Effector memory CD8-positive, alpha-beta T cell (primary cell): ENCODE results near the gene SLC22A8.

ENCODE experiments used
- ATAC-seq: fragments of 150-1000 bp; cut with Tn5 transposase; replicated peaks from 2 replicates; pipeline ENCODE4 v1.10.0; 2021; ENCODE audit warnings: mild to moderate bottlenecking, moderate library complexity
- DNase-seq, 3 experiments: peaks; one replicate each; pipeline ENCODE4 v3.0.0; 2021
- H3K27ac Mint-ChIP-seq, 2 donors: one replicate each; pipeline ENCODE4 v1.8.0; 2022; ENCODE audit warnings: mild to moderate bottlenecking in 2 of 2, mixed read lengths in 2 of 2, moderate library complexity in 2 of 2
- H3K27me3 Mint-ChIP-seq, 2 donors: one replicate each; pipeline ENCODE4 v1.8.0; 2022; ENCODE audit warnings: mixed read lengths in 2 of 2
- H3K36me3 Mint-ChIP-seq: one replicate; pipeline ENCODE4 v1.8.0; 2022; ENCODE audit warnings: mild to moderate bottlenecking, moderate library complexity, mixed read lengths; ENCODE audit not compliant: insufficient read depth
- H3K4me1 Mint-ChIP-seq, 2 donors: one replicate each; pipeline ENCODE4 v1.8.0; 2022; ENCODE audit warnings: low read depth in 2 of 2, mixed read lengths in 2 of 2
- H3K4me3 Mint-ChIP-seq, 2 donors: one replicate each; pipeline ENCODE4 v1.8.0; 2022; ENCODE audit warnings: mild to moderate bottlenecking in 2 of 2, mixed read lengths in 2 of 2, moderate library complexity in 2 of 2
- H3K9me3 Mint-ChIP-seq, 2 donors: one replicate each; pipeline ENCODE4 v1.8.0; 2022; ENCODE audit warnings: mixed read lengths in 2 of 2

SLC22A8 gene

GRCh38 chr11:63012430-63012829, 3.2 kb downstream of the SLC22A8 start:
- Mint-ChIP-seq H3K4me3 (no peak overlapping the region), H3K27ac (no peak overlapping the region), H3K27me3 (peaks cover 21 to 78% of the 10 kb centered on the region in 2 donors), H3K9me3 (no peaks in the 10 kb centered on the region), H3K36me3 (no peaks in the 10 kb centered on the region), H3K4me1 (no peaks in the 10 kb centered on the region)
- DNase-seq, result no peak
- ATAC-seq, result no peak

GRCh38 chr11:63010934-63011439, 4.7 kb downstream of the SLC22A8 start:
- H3K4me3 Mint-ChIP-seq, result no peak overlapping the region
- DNase-seq, result no peak
- H3K9me3 Mint-ChIP-seq, result no peaks in the 10 kb centered on the region
- no peaks in the 10 kb centered on the region for H3K4me1 Mint-ChIP-seq
- H3K27ac Mint-ChIP-seq, result no peak overlapping the region
- H3K27me3 Mint-ChIP-seq, result peaks cover 17 to 67% of the 10 kb centered on the region in 2 donors
- no peaks in the 10 kb centered on the region for H3K36me3 Mint-ChIP-seq
- no peak for ATAC-seq

- Mint-ChIP-seq H3K36me3 (no peaks in the 10 kb centered on the region), H3K27ac (no peak overlapping the region), H3K4me3 (no peak overlapping the region), H3K9me3 (no peaks in the 10 kb centered on the region), H3K27me3 (peaks cover 0 to 38% of the 10 kb centered on the region in 2 donors), H3K4me1 (no peaks in the 10 kb centered on the region)
- ATAC-seq, result no peak
- DNase-seq, result no peak
Observed at GRCh38 chr11:63007920-63008319, 7.7 kb downstream of the SLC22A8 start.

GRCh38 chr11:63001456-63001855, 14.2 kb downstream of the SLC22A8 start:
- DNase-seq, result no peak
- no peak overlapping the region for H3K4me3 Mint-ChIP-seq
- no peaks in the 10 kb centered on the region for H3K9me3 Mint-ChIP-seq
- peaks cover 29 to 31% of the 10 kb centered on the region in 2 donors for H3K27me3 Mint-ChIP-seq
- no peaks in the 10 kb centered on the region for H3K36me3 Mint-ChIP-seq
- H3K27ac Mint-ChIP-seq, result no peak overlapping the region
- no peaks in the 10 kb centered on the region for H3K4me1 Mint-ChIP-seq
- no peak for ATAC-seq

- no peaks in the 10 kb centered on the region for H3K36me3 Mint-ChIP-seq
- ATAC-seq (no peak), DNase-seq (no peak)
- H3K27ac Mint-ChIP-seq, result no peak overlapping the region
- H3K27me3 Mint-ChIP-seq, result peaks cover 47 to 49% of the 10 kb centered on the region in 2 donors
- H3K4me1 Mint-ChIP-seq, result no peaks in the 10 kb centered on the region
- no peak overlapping the region for H3K4me3 Mint-ChIP-seq
- H3K9me3 Mint-ChIP-seq, result no peaks in the 10 kb centered on the region
Observed at GRCh38 chr11:62999649-63000048, 16.0 kb downstream of the SLC22A8 start.

GRCh38 chr11:62999156-62999555, 16.5 kb downstream of the SLC22A8 start:
- ATAC-seq (no peak), DNase-seq (no peak)
- no peak overlapping the region for H3K27ac Mint-ChIP-seq
- H3K36me3 Mint-ChIP-seq, result no peaks in the 10 kb centered on the region
- H3K4me1 Mint-ChIP-seq, result no peaks in the 10 kb centered on the region
- H3K4me3 Mint-ChIP-seq, result no peak overlapping the region
- H3K27me3 Mint-ChIP-seq, result peaks cover 52 to 54% of the 10 kb centered on the region in 2 donors
- H3K9me3 Mint-ChIP-seq, result no peaks in the 10 kb centered on the region

- Mint-ChIP-seq H3K27ac (no peak overlapping the region), H3K36me3 (no peaks in the 10 kb centered on the region), H3K4me3 (no peak overlapping the region)
Observed at GRCh38 chr11:62996271-62996670, 19.4 kb downstream of the SLC22A8 start.

GRCh38 chr11:62994775-62995174, 20.9 kb downstream of the SLC22A8 start:
- Mint-ChIP-seq H3K27ac (no peak overlapping the region), H3K4me1 (no peaks in the 10 kb centered on the region), H3K27me3 (peaks cover 63 to 83% of the 10 kb centered on the region in 2 donors), H3K36me3 (no peaks in the 10 kb centered on the region), H3K9me3 (no peaks in the 10 kb centered on the region), H3K4me3 (no peak overlapping the region)
- no peak for DNase-seq
- no peak for ATAC-seq

More at GRCh38 chr11:62996271-62996670, 19.4 kb downstream of the SLC22A8 start:
- Mint-ChIP-seq H3K4me1 (no peaks in the 10 kb centered on the region), H3K9me3 (no peaks in the 10 kb centered on the region), H3K27me3 (peaks cover 69 to 74% of the 10 kb centered on the region in 2 donors)
- ATAC-seq, result no peak
- no peak for DNase-seq

GRCh38 chr11:62988276-62988675, 27.4 kb downstream of the SLC22A8 start:
- ATAC-seq, result no peak
- H3K27me3 Mint-ChIP-seq, result peaks cover 49 to 91% of the 10 kb centered on the region in 2 donors
- H3K27ac Mint-ChIP-seq, result no peak overlapping the region
- H3K4me3 Mint-ChIP-seq, result no peak overlapping the region
- no peaks in the 10 kb centered on the region for H3K9me3 Mint-ChIP-seq
- no peaks in the 10 kb centered on the region for H3K36me3 Mint-ChIP-seq
- DNase-seq, result no peak
- no peaks in the 10 kb centered on the region for H3K4me1 Mint-ChIP-seq

GRCh38 chr11:62985041-62985750, 30.4 kb downstream of the SLC22A8 start:
- H3K27me3 Mint-ChIP-seq, result peaks cover 42 to 93% of the 10 kb centered on the region in 2 donors
- H3K4me1 Mint-ChIP-seq, result no peaks in the 10 kb centered on the region
- no peaks in the 10 kb centered on the region for H3K9me3 Mint-ChIP-seq
- H3K4me3 Mint-ChIP-seq, result no peak overlapping the region
- no peak overlapping the region for H3K27ac Mint-ChIP-seq
- no peak for DNase-seq
- no peaks in the 10 kb centered on the region for H3K36me3 Mint-ChIP-seq
- no peak for ATAC-seq

GRCh38 chr11:62984451-62984991, 31.1 kb downstream of the SLC22A8 start, which contains the start of gene SLC22A6:
Gene SLC22A6 (minus strand): TSS chr11:62984967. CDS start chr11:62984690, 277 bp downstream.
- no peaks in the 10 kb centered on the region for H3K4me1 Mint-ChIP-seq
- no peaks in the 10 kb centered on the region for H3K36me3 Mint-ChIP-seq
- H3K9me3 Mint-ChIP-seq, result no peaks in the 10 kb centered on the region
- no peak within 1 kb of the TSS for H3K4me3 Mint-ChIP-seq
- no peak for DNase-seq
- ATAC-seq, result no peak
- H3K27ac Mint-ChIP-seq, result no peak within 1 kb of the TSS
- H3K27me3 Mint-ChIP-seq, result peaks cover 44 to 93% of the 10 kb centered on the region in 2 donors

- H3K27ac Mint-ChIP-seq, result no peak overlapping the region
- peaks cover 3% of the 10 kb centered on the region for H3K36me3 Mint-ChIP-seq
- DNase-seq (no peak), ATAC-seq (no peak)
- no peaks in the 10 kb centered on the region for H3K9me3 Mint-ChIP-seq
- peaks cover 48 to 95% of the 10 kb centered on the region in 2 donors for H3K27me3 Mint-ChIP-seq
- H3K4me1 Mint-ChIP-seq, result no peaks in the 10 kb centered on the region
- H3K4me3 Mint-ChIP-seq, result no peak overlapping the region
Observed at GRCh38 chr11:62983536-62984199, 32.0 kb downstream of the SLC22A8 start.

- no peak overlapping the region for H3K4me3 Mint-ChIP-seq
- DNase-seq, result no peak
- ATAC-seq, result no peak
- H3K4me1 Mint-ChIP-seq, result no peaks in the 10 kb centered on the region
- H3K9me3 Mint-ChIP-seq, result no peaks in the 10 kb centered on the region
- H3K27ac Mint-ChIP-seq, result no peak overlapping the region
- H3K36me3 Mint-ChIP-seq, result peaks cover 3% of the 10 kb centered on the region
- peaks cover 33 to 88% of the 10 kb centered on the region in 2 donors for H3K27me3 Mint-ChIP-seq
Observed at GRCh38 chr11:62981743-62982142, 33.9 kb downstream of the SLC22A8 start.
